Natural killer cell (primary cell): Measurements from ENCODE around the gene BEAN1. TPM values are rescaled to one million over a fixed set of nuclear protein-coding genes. Genes with fewer than 3 reads are reported as not detected.

ENCODE experiments used
- ATAC-seq, 3 donors: fragments of 150-1000 bp in 2 of 3; fragments of 200-7000 bp in 1 of 3; cut with Tn5 transposase; 1 replicate in 1 of 3; 2 replicates in 2 of 3; pipeline ENCODE4 v1.10.0; 2021; ENCODE audit warnings: mild to moderate bottlenecking in 2 of 3, moderate library complexity in 2 of 3
- DNase-seq, 2 donors: peaks; one replicate each; pipeline versions ENCODE4 v3.0.0 to v3.0.0-alpha.2; 2013 to 2021; ENCODE audit warnings: mixed read lengths in 1 of 2
- H3K27ac ChIP-seq: one replicate; pipeline ENCODE4 v1.5.1; 2013; ENCODE audit warnings: mild to moderate bottlenecking, low read length
- H3K27me3 ChIP-seq: one replicate; pipeline ENCODE4 v1.6.1; 2013; ENCODE audit warnings: low read length; ENCODE audit not compliant: control insufficient read depth, insufficient read depth
- H3K36me3 ChIP-seq: one replicate; pipeline ENCODE4 v1.6.1; 2013; ENCODE audit warnings: low read length; ENCODE audit not compliant: control insufficient read depth, insufficient read depth
- H3K4me1 ChIP-seq: one replicate; pipeline ENCODE4 v1.6.1; 2013; ENCODE audit warnings: low read length; ENCODE audit not compliant: control insufficient read depth, insufficient read depth
- H3K4me3 ChIP-seq: one replicate; pipeline ENCODE4 v1.5.1; 2013; ENCODE audit warnings: low read length
- H3K9me3 ChIP-seq: one replicate; pipeline ENCODE4 v1.6.1; 2013; ENCODE audit warnings: low read length; ENCODE audit not compliant: control insufficient read depth, insufficient read depth
- H3K27ac Mint-ChIP-seq, 2 donors: one replicate each; pipeline ENCODE4 v1.8.0; 2022; ENCODE audit warnings: mild to moderate bottlenecking in 2 of 2, mixed read lengths in 2 of 2, moderate library complexity in 1 of 2
- H3K27me3 Mint-ChIP-seq, 2 donors: one replicate each; pipeline ENCODE4 v1.8.0; 2022; ENCODE audit warnings: low read depth in 2 of 2, mixed read lengths in 2 of 2
- H3K36me3 Mint-ChIP-seq: one replicate; pipeline ENCODE4 v1.8.0; 2022; ENCODE audit warnings: mixed read lengths
- H3K4me1 Mint-ChIP-seq, 2 donors: one replicate each; pipeline ENCODE4 v1.8.0; 2022; ENCODE audit warnings: mixed read lengths in 2 of 2
- H3K4me3 Mint-ChIP-seq: one replicate; pipeline ENCODE4 v1.8.0; 2022; ENCODE audit warnings: mild to moderate bottlenecking, moderate library complexity, mixed read lengths
- H3K9me3 Mint-ChIP-seq, 2 donors: one replicate each; pipeline ENCODE4 v1.8.0; 2022; ENCODE audit warnings: mixed read lengths in 2 of 2
- WGBS: methylation state at CpG from one replicate; pipeline ENCODE4 v1.1.7; 2013; ENCODE audit warnings: missing lambda C conversion rate; ENCODE audit not compliant: insufficient coverage; 5-methylcytosine and 5-hydroxymethylcytosine counted together
- intact Hi-C: fragments of 100-400 bp; cut with micrococcal nuclease; formaldehyde crosslinking; loops from one replicate; pipeline ENCODE4 v1.14.2; 2022
- total RNA-seq, 4 donors: library from RNA; stranded (reverse); fragments of 120-200 nt in 1 of 4; gene quantifications; one replicate each; pipeline versions ENCODE4 v1.2.3 to v1.2.4, GENCODE V29; 2013 to 2022
- TF ChIP-seq, protein P1 (sequence below): fragments of 200-600 bp; IDR thresholded peaks from one replicate; pipeline ENCODE4 v1.8.0; 2022; ENCODE audit warnings: antibody characterized with exemption

BEAN1 gene
- total RNA-seq, 3 donors from 2014 or later (not counting 1 experiment from before 2014, with no cell fraction given) = not detected

DNA sequence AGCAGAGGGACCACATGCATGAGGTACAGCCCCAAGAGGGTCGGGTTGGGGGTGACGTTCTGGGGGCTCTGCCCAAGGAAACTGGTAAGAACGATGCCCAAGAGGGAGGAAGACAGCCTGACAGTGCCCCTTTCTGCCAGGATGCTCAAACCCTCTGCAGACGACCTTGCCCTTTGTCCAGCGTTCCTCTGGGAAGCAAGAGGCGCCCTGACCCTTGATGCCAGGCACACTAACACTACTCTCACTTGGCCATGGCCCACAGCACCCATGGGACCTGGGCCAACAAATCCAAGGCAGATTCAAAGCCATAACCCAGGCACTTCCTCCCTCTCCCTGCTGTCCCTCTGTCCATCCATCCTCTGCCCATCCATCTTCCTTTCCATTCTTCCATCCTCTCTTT, 102.4 kb downstream of the BEAN1 start:
- H3K27me3 Mint-ChIP-seq = no peaks in the 10 kb centered on the region
- no peak overlapping the region for H3K27ac ChIP-seq
- no peaks in the 10 kb centered on the region for H3K9me3 Mint-ChIP-seq
- H3K36me3 Mint-ChIP-seq = no peaks in the 10 kb centered on the region
- H3K4me1 ChIP-seq = peaks cover 29% of the 10 kb centered on the region
- H3K9me3 ChIP-seq = no peaks in the 10 kb centered on the region
- WGBS = 90% methylated on average over 6 of the region's 6 CpGs
- TF ChIP-seq, protein P1, sequence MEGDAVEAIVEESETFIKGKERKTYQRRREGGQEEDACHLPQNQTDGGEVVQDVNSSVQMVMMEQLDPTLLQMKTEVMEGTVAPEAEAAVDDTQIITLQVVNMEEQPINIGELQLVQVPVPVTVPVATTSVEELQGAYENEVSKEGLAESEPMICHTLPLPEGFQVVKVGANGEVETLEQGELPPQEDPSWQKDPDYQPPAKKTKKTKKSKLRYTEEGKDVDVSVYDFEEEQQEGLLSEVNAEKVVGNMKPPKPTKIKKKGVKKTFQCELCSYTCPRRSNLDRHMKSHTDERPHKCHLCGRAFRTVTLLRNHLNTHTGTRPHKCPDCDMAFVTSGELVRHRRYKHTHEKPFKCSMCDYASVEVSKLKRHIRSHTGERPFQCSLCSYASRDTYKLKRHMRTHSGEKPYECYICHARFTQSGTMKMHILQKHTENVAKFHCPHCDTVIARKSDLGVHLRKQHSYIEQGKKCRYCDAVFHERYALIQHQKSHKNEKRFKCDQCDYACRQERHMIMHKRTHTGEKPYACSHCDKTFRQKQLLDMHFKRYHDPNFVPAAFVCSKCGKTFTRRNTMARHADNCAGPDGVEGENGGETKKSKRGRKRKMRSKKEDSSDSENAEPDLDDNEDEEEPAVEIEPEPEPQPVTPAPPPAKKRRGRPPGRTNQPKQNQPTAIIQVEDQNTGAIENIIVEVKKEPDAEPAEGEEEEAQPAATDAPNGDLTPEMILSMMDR = no peak
- peaks cover 3% of the 10 kb centered on the region for H3K36me3 ChIP-seq
- ATAC-seq = no peak
- H3K27ac Mint-ChIP-seq = no peak overlapping the region
- no peak overlapping the region for H3K4me3 Mint-ChIP-seq
- DNase-seq = no peak
- no peaks in the 10 kb centered on the region for H3K27me3 ChIP-seq
- peaks cover 20 to 21% of the 10 kb centered on the region in 2 donors for H3K4me1 Mint-ChIP-seq
- H3K4me3 ChIP-seq = no peak overlapping the region
- intact Hi-C loops = no loop called here

Other genes with a start within 250 kb of the BEAN1 start
- not detected for gene CDH5, start 60.6 kb upstream of the BEAN1 start, total RNA-seq
- 10 to 100 TPM; 18.8 to 25.8 (median 25.1) TPM for gene TK2, start 122.8 kb downstream of the BEAN1 start, total RNA-seq
- 10 to 100 TPM; 48.0 to 69.7 (median 54.6) TPM for gene CKLF, start 125.3 kb downstream of the BEAN1 start, total RNA-seq
- 1 to 10 TPM; 4.4 to 8.5 (median 7.8) TPM for gene CMTM1, start 139.1 kb downstream of the BEAN1 start, total RNA-seq
- 1 to 10 TPM in 1 of 3 donors, under 1 TPM in 2; 0.61 to 1.6 (median 0.82) TPM for gene CMTM2, start 152.2 kb downstream of the BEAN1 start, total RNA-seq
- gene CMTM3, start 177.4 kb downstream of the BEAN1 start, total RNA-seq = 10 to 100 TPM; 68.2 to 86.4 (median 85.0) TPM